H1 (cell line): ENCODE measurements around the gene SLC30A2. TPM values are rescaled to one million over a fixed set of nuclear protein-coding genes. Genes with fewer than 3 reads are reported as not detected.

Experiments used
- BACH1 ChIP-seq: IDR thresholded peaks from 2 replicates; pipeline ENCODE4 v1.6.1; 2012; ENCODE audit warnings: low read length, improper control_type of control experiment
- E2F6 ChIP-seq: IDR thresholded peaks from 2 replicates; pipeline ENCODE4 v1.6.1; 2012; ENCODE audit warnings: inconsistent platforms
- EP300 ChIP-seq, 2 experiments: IDR thresholded peaks; 1 replicate in 1 of 2; 2 replicates in 1 of 2; pipeline ENCODE4 v1.6.1; 2011 to 2012; ENCODE audit warnings: low read depth in 2 of 2, low read length in 2 of 2, mild to moderate bottlenecking in 2 of 2, borderline replicate concordance in 1 of 2, inconsistent platforms in 1 of 2, moderate library complexity in 1 of 2
- HDAC2 ChIP-seq, 2 experiments: fragments of 300-600 bp in 1 of 2; sonication (generic) in 1 of 2; IDR thresholded peaks; 2 replicates each; pipeline ENCODE4 v1.6.1; 2011 to 2012; ENCODE audit warnings: low read depth in 2 of 2, low read length in 2 of 2, mild to moderate bottlenecking in 2 of 2, moderate library complexity in 2 of 2, borderline replicate concordance in 1 of 2, inconsistent platforms in 1 of 2
- MAFK ChIP-seq: IDR thresholded peaks from 2 replicates; pipeline ENCODE4 v1.6.1; 2012; ENCODE audit warnings: low read depth, mild to moderate bottlenecking, improper control_type of control experiment, low read length
- MAX ChIP-seq: IDR thresholded peaks from 2 replicates; pipeline ENCODE4 v1.6.1; 2012; ENCODE audit warnings: inconsistent platforms
- RAD21 ChIP-seq, 2 experiments: IDR thresholded peaks in 1 of 2; conservative IDR thresholded peaks in 1 of 2; 2 replicates each; pipeline ENCODE4 v1.6.1; 2011; ENCODE audit warnings: low read depth in 2 of 2, low read length in 2 of 2, improper control_type of control experiment in 1 of 2, inconsistent platforms in 1 of 2, mild to moderate bottlenecking in 1 of 2, moderate library complexity in 1 of 2
- RXRA ChIP-seq: IDR thresholded peaks from 2 replicates; pipeline ENCODE4 v1.6.1; 2011; ENCODE audit warnings: low read depth, mild to moderate bottlenecking, low read length, moderate library complexity; ENCODE audit not compliant: insufficient read depth
- TAF1 ChIP-seq: IDR thresholded peaks from 2 replicates; pipeline ENCODE4 v1.6.1; 2011; ENCODE audit warnings: mild to moderate bottlenecking, low read depth, low read length
- polyA plus RNA-seq, 7 experiments: library from polyadenylated mRNA; depleted of rRNA in 3 of 7; stranded (reverse) in 5 of 7; unstranded in 2 of 7; fragments of >200 nt in 5 of 7; fragments of 200-250 nt in 2 of 7; gene quantifications; 1 replicate in 5 of 7; 2 replicates in 1 of 7; 4 replicates in 1 of 7; pipeline versions ENCODE4 v1.2.1 to v1.2.3, GENCODE V29; 2011 to 2013; ENCODE audit warnings: missing spikeins in 2 of 7, mixed read lengths in 2 of 7
- total RNA-seq: library from RNA; stranded (reverse); fragmentation: NEBNext Ultra II Directional; extraction: Animal tissue kit (Norgen Biotek cat#: 25700); gene quantifications from 2 replicates; pipeline ENCODE4 v1.2.1, GENCODE V29; 2021

Gene SLC30A2
- total and polyA plus RNA-seq, 2 of the 8 experiments (the other 6 are each of a cell fraction or from before 2014, with no cell fraction given), result 0.19 to 0.76 TPM

GRCh38 chr1:26021647-26022403 lies 24.1 kb downstream of the SLC30A2 start, which contains the start of gene EXTL1 (continued):
- no peak for TF ChIP-seq HDAC2 (IDR thresholded peaks at IDR 0.05; ENCODE audit: borderline replicate concordance in 1 of 2, low read depth in 2 of 2, low read length in 2 of 2)
- no peak for TF ChIP-seq RAD21 (IDR thresholded peaks at IDR 0.05 in 1 of 2, conservative IDR thresholded peaks at IDR 0.05 in 1 of 2; ENCODE audit: low read depth in 2 of 2, low read length in 2 of 2)
- TF ChIP-seq E2F6, result no peak
- peak; percentile 66; the same call in 1 of the 2 replicates for TF ChIP-seq TAF1
- TF ChIP-seq MAFK, result no peak
- no peak for TF ChIP-seq EP300 (IDR thresholded peaks at IDR 0.05; ENCODE audit: borderline replicate concordance in 1 of 2, low read depth in 2 of 2, low read length in 2 of 2)
- TF ChIP-seq RXRA, result no peak
- TF ChIP-seq MAX, result no peak
- no peak for TF ChIP-seq BACH1
